HepG2 (cell line): ENCODE results near the gene FKBP10. TPM values are rescaled to one million over a fixed set of nuclear protein-coding genes. Genes with fewer than 3 reads are reported as not detected.
A peak's percentile ranks its signal among the peaks of the same experiment; 100 is the strongest.

Experiments
- BCL6 ChIP-seq: IDR thresholded peaks from 2 replicates; pipeline ENCODE4 v1.6.1; 2016; ENCODE audit warnings: missing genetic modification reagents, missing compliant biosample characterization
- ETV5 ChIP-seq: IDR thresholded peaks from 2 replicates; pipeline ENCODE4 v1.6.1; 2018; ENCODE audit warnings: missing biosample characterization, missing genetic modification reagents, inconsistent platforms, borderline replicate concordance
- HMG20B ChIP-seq: conservative IDR thresholded peaks from 2 replicates; pipeline ENCODE4 v1.6.1; 2016; ENCODE audit warnings: missing genetic modification reagents, missing compliant biosample characterization
- HNF4A ChIP-seq: sonication (generic); formaldehyde crosslinking; IDR thresholded peaks from 2 replicates; pipeline ENCODE4 v1.4.0; 2020; ENCODE audit warnings: missing genetic modification reagents
- ISX ChIP-seq: sonication (generic); formaldehyde crosslinking; conservative IDR thresholded peaks from 2 replicates; pipeline ENCODE4 v1.5.0; 2020; ENCODE audit warnings: missing genetic modification reagents
- NFAT5 ChIP-seq: sonication (generic); formaldehyde crosslinking; IDR thresholded peaks from 2 replicates; pipeline ENCODE4 v1.4.0; 2020; ENCODE audit warnings: missing genetic modification reagents
- NFKBIZ ChIP-seq: IDR thresholded peaks from 2 replicates; pipeline ENCODE4 v1.6.1; 2018; ENCODE audit warnings: missing genetic modification reagents, missing compliant biosample characterization
- SOX6 ChIP-seq, 2 experiments: fragments of 450-650 bp in 1 of 2; sonication (generic) in 1 of 2; formaldehyde crosslinking in 1 of 2; IDR thresholded peaks; 2 replicates each; pipeline versions ENCODE4 v1.4.0 to v1.6.1; 2017 to 2020; ENCODE audit warnings: antibody characterized with exemption in 1 of 2, mild to moderate bottlenecking in 1 of 2, missing genetic modification reagents in 1 of 2
- YEATS2 ChIP-seq: sonication (generic); formaldehyde crosslinking; IDR thresholded peaks from 2 replicates; pipeline ENCODE4 v1.4.0; 2020; ENCODE audit warnings: missing genetic modification reagents, borderline replicate concordance
- ZC3H13 ChIP-seq: sonication (generic); formaldehyde crosslinking; IDR thresholded peaks from 2 replicates; pipeline ENCODE4 v1.8.1; 2023; ENCODE audit warnings: mild to moderate bottlenecking, missing genetic modification reagents, moderate library complexity
- ZNF121 ChIP-seq: sonication (generic); formaldehyde crosslinking; IDR thresholded peaks from 2 replicates; pipeline ENCODE4 v1.5.0; 2020; ENCODE audit warnings: mild to moderate bottlenecking, missing genetic modification reagents
- ZNF263 ChIP-seq: sonication (generic); formaldehyde crosslinking; IDR thresholded peaks from 2 replicates; pipeline ENCODE4 v1.4.0; 2020; ENCODE audit warnings: missing genetic modification reagents
- ZNF383 ChIP-seq: sonication (generic); formaldehyde crosslinking; IDR thresholded peaks from 2 replicates; pipeline ENCODE4 v1.4.0; 2020; ENCODE audit warnings: missing genetic modification reagents, mild to moderate bottlenecking, borderline replicate concordance
- ZNF563 ChIP-seq: sonication (generic); formaldehyde crosslinking; IDR thresholded peaks from 2 replicates; pipeline ENCODE4 v1.8.0; 2022; ENCODE audit warnings: mild to moderate bottlenecking, moderate library complexity, missing genetic modification reagents
- ZNF704 ChIP-seq: sonication (generic); formaldehyde crosslinking; IDR thresholded peaks from 2 replicates; pipeline ENCODE4 v1.8.1; 2023; ENCODE audit warnings: mild to moderate bottlenecking, inconsistent platforms, moderate library complexity, missing genetic modification reagents, borderline replicate concordance
- ZUFSP ChIP-seq: sonication (generic); formaldehyde crosslinking; IDR thresholded peaks from 2 replicates; pipeline ENCODE4 v1.9.0; 2021; ENCODE audit warnings: missing genetic modification reagents, mild to moderate bottlenecking, borderline replicate concordance
- polyA plus RNA-seq, 8 experiments: library from polyadenylated mRNA; depleted of rRNA in 3 of 8; stranded (reverse) in 7 of 8; unstranded in 1 of 8; fragments of >200 nt; fragmentation: Illumina TruSeq in 4 of 8; extraction: Trizol in 4 of 8; gene quantifications; 2 replicates each; pipeline versions ENCODE4 v1.2.1 to v1.2.3, GENCODE V29; 2011 to 2016; ENCODE audit warnings: low read depth in 4 of 8, missing spikeins in 1 of 8, mixed read lengths in 1 of 8; ENCODE audit not compliant: insufficient read depth in 1 of 8
- total RNA-seq, 5 experiments: library from RNA; depleted of rRNA; stranded (reverse); fragments of >200 nt; fragmentation: Illumina TruSeq; extraction: Trizol; gene quantifications; 2 replicates each; pipeline ENCODE4 v1.2.3, GENCODE V29; 2016; ENCODE audit warnings: low read depth in 1 of 5

Gene FKBP10
- total and polyA plus RNA-seq, 2 of the 13 experiments (the other 11 are each of a cell fraction or from before 2014, with no cell fraction given) = 149 to 573 TPM

- TF ChIP-seq ZNF383 (CRISPR knock-in tag) = no peak
- TF ChIP-seq ETV5 (CRISPR knock-in tag) = peak; percentile 63
- no peak; the same call in 1 of the 2 replicates for TF ChIP-seq ZC3H13 (CRISPR knock-in tag)
- peak; percentile 31; the same call in 1 of the 2 replicates for TF ChIP-seq ZNF263 (CRISPR knock-in tag)
- TF ChIP-seq BCL6 (CRISPR knock-in tag) = peak; percentile 32
- peak; percentile 40; the same call in 1 of the 2 replicates for TF ChIP-seq HMG20B (CRISPR knock-in tag)
- peak; percentile 15; the same call in 1 of the 2 replicates for TF ChIP-seq ZNF704 (CRISPR knock-in tag)
- TF ChIP-seq ZNF121 (CRISPR knock-in tag) = 0 out of 2 replicates have a peak, but pooled peaks have one; percentile 11
- TF ChIP-seq SOX6 (IDR thresholded peaks at IDR 0.05) = no peak
- no peak; the same call in 1 of the 2 replicates for TF ChIP-seq SOX6 (CRISPR knock-in tag; IDR thresholded peaks at IDR 0.05)
- no peak for TF ChIP-seq NFAT5 (CRISPR knock-in tag)
- TF ChIP-seq ISX (CRISPR knock-in tag) = no peak
- peak; percentile 55; the same call in 1 of the 2 replicates for TF ChIP-seq HNF4A
- no peak for TF ChIP-seq ZNF563 (CRISPR knock-in tag)
- no peak for TF ChIP-seq ZUFSP (CRISPR knock-in tag)
- no peak for TF ChIP-seq NFKBIZ (CRISPR knock-in tag)
- 0 out of 2 replicates have a peak, but pooled peaks have one; percentile 16 for TF ChIP-seq YEATS2 (CRISPR knock-in tag)
These were observed at the start of gene FKBP10 (continued) for GRCh38 chr17:41812381-41813151.
